NCI-H510A treated with DMSO at 0.1 percent for 48 hours (cell line): ENCODE data around the gene BFSP1.

Experiments
- DNase-seq: peaks from one replicate; lab custom pipeline; 2025; lab: John Stamatoyannopoulos, UW

BFSP1 gene

DNA sequence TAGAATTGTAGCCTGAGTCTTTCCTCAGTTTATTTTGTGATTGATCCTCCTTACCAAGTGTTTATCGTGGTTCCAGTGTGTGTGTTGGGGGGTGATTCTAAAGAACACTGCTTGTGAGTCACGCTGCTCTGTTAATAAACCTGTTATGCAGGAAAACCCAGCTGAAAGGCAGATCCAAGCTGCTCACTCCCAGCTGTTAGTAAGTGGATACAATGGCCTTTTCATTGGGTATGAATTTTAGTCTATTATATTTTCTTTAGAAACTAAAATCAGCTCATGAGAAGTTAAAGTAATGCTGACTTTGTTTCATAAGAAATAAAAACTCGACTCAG lies 26.5 kb upstream of the BFSP1 start:
- DNase-seq: peak; percentile 91

DNA sequence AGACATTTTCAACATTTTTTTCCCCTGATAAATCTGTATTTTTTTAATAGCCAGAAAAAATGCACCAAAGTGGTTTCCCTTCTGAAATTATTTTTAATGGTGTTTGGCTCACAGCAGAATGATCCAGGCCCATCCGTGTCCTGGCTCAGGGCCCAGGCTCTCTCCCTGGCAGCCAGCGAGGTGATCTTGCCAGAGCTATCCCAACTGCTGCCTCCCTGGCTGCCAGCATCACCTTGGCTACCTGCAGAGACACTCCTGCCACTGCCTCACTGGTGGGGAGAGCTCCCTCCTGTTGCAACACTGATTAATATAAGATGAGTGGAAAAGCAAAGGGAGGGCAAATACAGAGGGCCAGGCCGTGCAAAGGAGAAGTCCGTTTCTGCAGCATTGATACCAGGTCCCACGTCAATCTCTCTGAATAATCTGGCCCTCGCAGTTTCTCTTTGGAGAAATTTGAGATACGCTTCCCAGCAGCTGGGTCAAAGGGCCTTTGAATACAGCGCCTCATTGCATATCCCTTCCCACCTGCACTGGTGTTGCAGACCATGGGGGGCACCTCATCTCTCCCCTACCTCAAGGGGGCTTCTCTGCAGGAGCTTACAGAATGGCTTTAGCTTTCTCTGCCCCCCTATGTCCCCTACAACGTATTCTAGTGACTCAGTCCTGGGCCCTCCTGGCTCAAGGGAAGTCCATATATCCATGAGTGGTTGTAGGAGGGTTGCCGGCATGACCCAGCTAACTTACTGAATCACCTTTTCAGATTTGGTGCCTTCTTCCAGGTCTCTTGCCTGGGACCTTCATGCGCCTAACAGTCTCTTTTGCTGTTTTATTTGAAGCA lies 25.9 kb upstream of the BFSP1 start:
- peak; percentile 91 for DNase-seq

DNA sequence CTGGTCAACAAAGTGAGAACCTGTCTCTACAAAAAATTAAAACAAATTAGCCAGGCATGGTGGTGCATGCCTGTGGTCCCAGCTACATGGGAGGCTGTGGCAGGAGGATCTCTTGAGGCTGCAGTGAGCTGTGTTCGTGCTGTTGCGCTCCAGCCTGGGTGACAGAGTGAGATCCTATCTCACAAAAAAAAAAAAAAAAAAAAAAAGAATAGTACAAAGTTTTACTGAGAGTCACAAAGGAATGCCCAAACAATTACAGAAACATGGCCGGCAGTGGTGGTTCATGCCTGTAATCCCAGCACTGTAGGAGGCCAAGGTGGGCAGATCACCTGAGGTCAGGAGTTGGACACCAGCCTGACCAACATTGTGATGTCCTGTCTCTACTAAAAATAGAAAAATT lies 23.9 kb upstream of the BFSP1 start:
- DNase-seq: no peak

DNA sequence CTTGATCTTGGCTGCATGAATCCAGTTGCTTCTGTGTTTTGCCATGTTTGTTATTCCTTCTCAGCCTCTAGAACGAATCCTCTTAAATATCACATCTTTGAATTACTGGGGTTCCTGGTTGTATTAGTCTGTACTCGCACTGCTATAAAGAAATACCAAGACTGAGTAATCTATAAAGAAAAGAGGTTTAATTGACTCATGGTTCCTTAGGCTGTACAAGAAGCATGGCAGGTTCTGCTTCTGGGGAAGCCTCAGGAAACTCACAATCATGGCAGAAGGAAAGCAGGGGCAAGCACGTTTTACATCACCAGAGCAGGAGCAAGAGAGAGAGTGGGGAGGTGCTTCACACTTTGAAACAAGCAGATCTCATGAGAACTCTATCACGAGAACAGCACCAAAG lies 18.0 kb upstream of the BFSP1 start:
- no peak for DNase-seq

DNA sequence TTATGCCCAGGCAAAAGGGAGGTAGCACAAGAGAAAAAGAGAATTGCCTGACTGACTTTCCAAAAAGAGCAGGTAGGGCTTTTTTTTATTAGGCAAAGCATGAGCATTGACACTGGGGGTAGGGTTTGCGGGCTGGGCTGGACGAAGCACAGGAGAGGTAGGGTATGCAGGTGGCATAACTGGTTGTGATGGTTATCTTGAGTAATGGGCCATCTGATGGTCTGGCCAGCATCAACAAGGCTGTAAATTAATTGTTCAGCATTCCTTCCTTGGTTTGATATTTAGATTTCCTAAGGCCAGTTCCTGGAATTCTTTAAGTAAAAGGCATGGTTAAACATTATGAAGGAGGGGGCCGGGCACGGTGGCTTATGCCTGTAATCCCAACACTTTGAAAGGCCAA lies 13.9 kb upstream of the BFSP1 start:
- no peak for DNase-seq

DNA sequence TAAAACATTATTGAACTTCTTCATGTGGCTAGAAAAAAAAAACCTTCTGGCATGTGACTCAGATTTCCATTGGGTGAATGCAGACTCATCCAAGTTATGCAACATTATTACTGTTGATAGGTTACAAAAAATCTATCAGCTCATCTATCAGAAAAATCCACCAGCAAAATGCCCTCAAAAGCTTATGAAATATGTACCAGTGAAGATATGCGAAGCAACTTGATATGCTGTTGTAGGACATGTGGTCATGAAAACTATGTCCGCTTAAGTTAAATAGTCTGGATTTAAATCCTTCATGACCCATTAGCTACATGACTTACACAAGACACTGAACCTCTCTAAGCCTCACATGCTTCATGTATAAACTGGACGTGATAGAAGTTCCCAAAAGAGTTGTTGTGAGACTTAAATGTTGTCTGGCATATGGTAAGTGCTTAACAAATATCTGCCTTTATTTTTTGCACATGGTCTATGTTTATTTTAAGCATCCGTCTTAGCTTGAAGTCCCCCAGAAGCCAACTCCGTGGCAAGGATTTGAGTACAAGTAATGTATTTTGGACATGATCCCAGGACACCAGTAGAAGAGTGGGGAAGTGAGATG lies 12.5 kb upstream of the BFSP1 start:
- no peak for DNase-seq

DNA sequence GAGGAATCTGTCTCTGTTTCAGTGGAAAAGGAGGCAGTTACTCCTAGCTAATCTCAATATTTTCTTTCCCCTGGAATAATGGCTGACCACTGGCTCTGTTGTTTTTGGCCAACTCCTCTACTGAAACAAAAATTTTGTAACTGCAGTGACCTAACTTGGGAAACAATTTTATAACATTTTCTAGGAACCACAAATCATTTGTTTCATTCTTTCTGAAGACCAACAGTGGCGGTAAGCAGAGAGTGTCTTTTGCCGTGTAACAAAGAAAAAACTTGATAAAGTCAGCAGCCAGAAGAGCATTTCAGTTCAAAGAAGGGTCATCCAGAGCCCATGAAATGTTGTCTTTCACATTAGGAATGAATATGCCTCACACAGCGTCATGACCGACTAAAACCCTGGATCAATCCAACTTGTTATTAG lies 11.8 kb upstream of the BFSP1 start:
- DNase-seq: no peak

DNA sequence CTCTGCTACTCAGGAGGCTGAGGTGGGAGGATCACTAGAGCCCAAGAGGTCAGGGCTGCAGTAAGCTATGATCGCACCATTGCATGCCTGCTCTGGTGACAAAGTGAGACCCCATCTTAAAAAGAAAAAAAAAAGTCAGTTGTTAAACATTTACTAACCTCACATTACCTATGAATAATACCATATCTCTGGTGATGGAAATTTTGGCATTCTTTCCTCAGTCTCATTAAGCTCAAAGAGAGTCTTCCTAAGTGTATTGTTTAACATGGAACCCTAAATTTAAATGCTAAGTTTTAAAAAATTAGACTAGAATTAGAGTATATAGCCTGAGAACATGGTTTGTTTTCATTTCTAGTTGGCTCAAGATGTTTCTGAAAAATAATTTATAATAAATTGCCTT lies 11.3 kb upstream of the BFSP1 start:
- no peak for DNase-seq

DNA sequence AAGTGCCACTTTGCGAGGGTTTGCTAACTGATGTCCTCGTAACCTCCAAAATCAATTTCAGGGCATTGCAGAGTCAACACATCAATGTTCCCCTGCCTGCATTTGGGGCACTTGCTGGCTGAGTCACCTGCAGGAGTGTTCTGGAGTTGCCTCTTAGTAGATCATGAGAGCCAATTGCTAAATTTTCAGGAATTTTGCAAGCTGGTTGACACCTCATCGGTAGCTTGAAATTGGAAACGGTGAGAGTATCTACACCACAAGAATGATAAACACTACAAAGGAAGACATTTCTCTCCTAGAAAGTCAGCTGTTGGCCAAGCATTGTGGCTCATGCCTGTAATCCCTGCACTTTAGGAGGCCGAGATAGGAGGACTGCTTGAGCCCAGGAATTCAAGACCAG lies 10.8 kb upstream of the BFSP1 start:
- no peak for DNase-seq

DNA sequence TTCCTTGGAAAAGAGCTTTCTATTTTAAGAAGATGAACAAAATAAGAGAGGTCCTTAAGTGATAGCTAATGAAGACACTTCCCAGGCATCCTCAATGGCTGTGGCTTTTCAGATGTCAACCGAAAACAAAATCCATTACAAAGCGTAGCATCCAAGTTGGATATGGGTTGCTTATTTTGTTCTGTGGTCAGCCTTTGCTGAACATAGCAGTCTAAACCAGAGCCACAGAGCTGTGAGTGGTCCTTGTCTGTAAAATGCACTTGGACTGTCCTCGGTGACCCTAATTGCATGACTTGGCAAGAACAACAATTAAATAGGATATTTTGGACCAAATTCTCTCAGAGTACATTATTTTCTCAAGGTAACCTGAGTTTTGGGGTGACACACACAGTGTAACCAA lies 10.4 kb upstream of the BFSP1 start:
- no peak for DNase-seq

DNA sequence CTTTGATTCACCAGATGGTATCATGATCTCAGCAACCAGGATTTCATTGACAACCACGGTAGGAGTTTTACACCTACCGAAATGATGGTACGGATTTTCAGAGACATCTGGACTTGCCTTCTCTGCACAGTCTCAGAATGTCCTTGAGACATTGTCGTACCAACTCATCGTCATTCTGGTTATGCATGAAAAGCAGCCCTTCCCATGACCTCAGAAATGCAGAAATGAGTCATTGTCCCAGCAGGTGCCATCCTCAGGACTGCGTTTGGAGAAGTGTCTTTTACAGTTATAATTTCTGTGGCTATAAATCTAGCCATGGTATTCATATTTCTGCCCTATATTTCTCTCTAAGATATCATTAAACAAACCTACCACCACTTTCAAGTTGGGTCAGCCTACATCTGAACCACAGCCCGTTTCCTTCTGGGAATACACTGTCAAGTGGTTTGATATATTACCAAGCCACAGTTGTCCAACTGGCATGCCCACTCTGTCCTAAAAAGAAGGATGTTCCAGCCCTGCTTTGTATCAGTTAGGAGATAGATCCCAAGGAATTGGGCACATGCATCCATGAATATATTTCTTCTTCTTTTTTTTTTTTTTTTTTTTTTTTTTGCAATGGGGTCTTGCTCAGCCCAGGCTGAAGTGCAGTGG lies 7.5 kb upstream of the BFSP1 start:
- no peak for DNase-seq

DNA sequence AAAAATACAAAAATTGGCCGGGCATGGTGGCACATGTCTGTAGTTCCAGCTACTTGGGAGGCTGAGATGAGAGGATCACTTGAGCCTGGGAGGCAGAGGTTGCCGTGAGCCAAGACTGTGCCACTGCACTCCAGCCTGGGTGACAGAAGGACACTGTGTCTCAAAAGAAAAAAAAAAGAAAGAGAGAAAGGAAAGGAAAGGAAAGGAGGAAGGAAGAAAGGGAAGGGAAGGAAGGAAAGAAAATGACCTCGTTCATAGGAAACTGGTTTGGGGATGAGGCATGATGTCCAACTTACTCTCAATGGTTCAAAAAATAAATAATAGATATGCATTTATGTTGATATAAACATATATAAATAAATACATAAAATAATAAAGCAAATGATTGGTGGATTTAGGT lies 6.8 kb upstream of the BFSP1 start:
- DNase-seq: no peak

DNA sequence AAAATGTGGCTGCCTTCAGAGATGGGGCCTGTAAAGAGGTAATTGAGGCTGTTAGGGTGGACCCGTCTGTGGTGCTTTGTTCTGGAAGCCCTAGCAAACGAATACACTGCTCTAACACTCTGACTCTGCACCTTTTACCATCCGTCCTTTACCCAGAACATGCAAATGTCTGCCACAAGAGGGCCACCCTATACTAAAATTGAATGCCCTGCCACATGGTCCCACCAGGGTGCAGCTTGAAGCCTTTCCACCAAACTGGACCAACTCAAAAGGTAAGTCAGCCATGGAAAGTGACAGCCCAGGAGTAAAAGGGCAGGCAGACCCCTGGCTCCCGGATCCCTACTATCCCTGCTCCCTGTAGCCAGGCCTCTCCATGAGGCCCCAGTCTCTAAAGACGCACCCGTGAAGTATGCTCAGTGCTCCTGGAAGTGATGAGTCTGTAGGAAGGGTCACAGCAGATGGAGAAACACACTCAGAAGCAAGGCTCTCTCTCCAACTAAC lies 5.8 kb upstream of the BFSP1 start:
- DNase-seq: peak; percentile 92

DNA sequence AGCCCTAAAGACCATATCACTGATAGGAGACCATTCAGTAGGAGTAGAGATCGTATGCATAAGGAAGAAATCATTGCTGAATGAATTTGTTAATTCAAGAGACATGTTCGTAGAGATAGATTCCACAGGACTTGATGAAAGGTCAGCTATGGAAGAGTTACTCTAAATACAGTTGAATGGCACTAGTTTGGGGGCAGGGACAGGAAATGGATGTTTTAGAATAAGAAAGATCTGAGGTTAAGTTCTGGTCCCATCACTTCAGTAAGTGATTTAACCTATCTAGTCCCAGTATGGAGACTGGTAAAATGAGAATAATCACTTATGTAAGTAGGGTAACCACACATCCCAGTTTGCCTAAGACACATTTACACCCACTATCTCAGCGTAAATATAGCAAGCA lies 2.9 kb upstream of the BFSP1 start:
- DNase-seq: no peak

DNA sequence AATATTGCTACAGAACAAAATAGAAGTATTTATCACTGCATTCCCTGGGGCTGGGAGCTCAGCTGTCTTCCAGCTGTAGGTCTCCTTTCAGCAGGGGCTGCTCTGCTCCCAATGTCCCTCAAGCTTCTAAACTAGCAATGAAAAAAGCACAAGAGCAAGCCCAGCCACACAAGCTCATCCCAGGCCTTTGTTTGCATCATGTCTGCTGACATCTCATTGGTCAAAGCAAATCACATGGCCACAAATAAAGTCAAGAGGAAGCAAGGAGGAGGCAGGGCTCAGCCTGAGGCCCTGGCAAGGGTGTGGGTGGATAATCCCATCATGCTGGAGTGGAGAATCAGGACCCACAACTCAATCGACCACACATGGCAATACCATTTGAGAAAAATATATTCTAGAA lies 2.2 kb upstream of the BFSP1 start:
- DNase-seq: peak; percentile 52

DNA sequence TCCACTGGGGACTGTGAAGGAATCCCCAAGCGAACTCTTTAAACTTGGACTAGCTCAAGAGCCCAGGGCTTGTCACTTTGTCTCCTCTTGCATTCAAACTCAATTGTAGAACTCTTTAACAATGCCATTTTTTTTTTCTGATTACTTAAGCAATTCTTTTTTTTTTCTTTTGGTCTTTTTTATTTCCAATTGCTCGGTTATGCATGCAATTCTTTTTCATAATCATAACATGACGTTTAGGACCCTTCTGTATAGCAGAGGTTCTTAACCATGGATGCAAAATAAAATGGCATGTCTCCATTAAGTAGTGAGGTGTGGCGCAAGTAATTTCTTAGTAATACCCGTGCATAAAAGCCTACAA lies 466 bp upstream of the BFSP1 start:
- DNase-seq: peak; percentile 63

DNA sequence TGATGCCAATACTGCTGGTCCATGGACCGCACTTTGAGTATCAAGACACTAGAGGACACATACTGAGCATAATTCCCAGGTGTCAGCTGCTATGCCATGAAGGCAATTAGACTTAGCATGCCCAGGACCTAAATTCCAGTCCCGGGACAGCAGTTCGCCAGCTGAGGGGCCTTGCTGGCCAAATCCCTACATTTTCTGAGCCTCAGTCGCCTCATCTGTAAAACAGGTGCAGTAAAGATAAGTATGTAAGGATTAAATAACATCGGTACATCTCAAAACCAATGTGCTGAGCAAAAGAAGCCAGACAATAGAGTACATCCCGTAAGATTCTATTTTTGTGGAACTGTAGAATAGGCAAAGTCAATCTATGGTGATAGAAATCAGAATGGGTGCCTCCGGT lies 1.0 kb downstream of the BFSP1 start:
- no peak for DNase-seq

DNA sequence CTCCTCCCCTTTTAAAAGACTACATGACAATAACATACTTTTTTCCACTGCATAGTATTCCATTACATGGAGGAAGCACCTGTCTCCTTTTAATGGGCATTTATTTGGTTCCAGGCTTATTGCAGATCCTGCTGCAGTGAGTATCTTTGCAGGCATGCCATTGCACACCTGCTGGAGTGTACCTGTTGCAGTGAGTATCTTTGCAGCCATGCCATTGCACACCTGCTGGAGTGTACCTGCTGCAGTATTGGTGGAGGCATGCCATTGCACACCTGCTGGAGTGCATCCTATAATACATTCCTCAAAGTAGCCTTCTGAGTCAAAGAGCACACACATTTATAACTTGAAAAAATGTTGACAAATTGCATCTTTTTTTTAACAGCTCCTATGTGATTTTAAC lies 1.6 kb downstream of the BFSP1 start:
- DNase-seq: no peak

DNA sequence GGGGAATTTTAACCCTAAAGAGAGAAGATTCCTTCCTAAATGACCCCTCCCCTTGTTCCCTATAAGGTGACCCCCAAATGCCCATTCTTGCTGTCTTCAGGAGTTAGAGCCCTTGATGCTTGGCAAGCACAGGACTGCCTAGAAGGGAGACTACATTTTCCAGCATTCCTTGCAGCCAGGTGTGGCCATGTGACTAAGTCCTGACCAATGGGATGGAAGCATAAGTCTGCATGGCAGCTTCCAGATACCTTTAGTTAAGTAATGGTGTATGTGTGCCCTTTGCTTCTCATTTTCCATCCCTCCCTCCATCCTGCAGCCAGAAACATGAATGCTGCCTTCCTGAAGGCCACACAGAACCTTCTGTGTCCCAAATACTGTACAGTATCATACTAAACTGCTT lies 5.5 kb downstream of the BFSP1 start:
- DNase-seq: peak; percentile 69

DNA sequence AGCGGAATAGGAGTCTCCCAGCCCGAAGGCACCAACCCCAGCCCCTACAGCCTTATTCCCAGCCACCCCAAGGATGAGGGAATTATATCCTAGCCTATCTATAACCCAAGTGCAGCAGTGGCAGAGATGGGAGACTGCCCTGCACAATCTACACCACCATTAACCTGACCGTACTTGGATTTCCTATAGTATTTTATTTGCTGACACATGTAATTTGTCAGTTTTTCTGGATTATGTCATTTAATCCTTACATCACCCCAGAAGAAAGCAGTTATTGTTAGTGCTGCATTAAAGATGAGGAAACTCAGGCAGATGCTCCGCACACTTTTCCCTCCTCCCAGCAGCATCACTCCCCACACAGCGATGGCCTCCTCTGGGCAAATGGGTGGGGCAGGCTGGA lies 6.0 kb downstream of the BFSP1 start:
- no peak for DNase-seq

DNA sequence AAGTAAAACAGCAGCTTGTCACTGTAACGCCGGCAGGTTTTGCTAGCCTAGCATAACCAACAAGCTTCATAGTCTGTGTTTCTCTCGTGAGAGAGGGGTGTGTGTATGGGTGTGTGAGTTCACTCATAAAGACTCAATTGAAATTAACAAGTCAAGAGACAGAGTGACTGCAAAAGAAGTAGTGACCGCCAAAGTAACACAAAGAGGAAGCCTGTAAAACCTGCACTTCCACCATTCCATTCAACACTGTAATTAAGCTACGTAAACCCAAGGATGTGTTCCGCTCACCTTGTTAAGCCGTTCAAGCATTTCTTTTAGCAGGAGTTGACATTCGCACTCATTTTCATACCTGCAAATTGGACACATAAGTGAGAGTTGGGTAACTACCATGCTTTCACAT lies 6.6 kb downstream of the BFSP1 start:
- no peak for DNase-seq

DNA sequence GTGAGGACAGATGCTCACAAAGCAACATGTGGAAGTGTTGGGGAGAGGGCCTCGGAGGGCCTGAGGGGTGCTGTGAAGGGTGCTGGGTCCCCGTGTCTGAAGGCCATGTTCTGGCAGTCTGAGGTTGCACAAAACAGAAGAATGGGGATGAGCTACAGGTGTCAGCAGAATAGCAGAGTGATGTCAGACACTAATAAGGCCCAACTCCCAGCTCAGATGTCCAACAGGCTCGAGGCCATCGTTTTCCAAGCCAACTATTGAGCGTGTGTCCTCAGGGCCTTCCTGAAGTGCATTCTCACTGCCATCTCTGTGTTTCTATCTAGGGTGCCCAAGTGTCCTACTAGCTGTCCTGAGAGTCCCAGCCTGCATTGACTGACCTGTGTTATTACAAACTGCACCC lies 7.9 kb downstream of the BFSP1 start:
- no peak for DNase-seq

DNA sequence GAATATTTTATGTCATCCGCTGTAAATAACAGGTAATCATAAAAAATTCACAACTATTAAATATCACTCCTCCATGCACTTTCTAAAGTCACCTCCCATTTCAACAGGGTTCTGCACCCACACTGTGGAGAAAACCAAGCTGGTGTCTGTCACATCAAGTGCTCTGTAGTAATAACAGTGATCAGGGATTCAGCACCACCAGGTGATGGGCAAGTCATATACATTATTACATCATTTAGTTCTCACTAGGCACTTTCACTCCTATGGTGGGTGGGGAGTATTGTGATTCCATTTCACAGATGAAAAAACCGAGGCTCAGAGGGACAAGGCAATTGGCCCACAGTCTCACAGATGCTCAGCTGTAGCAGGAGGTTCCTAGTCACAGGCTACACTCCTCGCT lies 8.7 kb downstream of the BFSP1 start:
- no peak for DNase-seq

DNA sequence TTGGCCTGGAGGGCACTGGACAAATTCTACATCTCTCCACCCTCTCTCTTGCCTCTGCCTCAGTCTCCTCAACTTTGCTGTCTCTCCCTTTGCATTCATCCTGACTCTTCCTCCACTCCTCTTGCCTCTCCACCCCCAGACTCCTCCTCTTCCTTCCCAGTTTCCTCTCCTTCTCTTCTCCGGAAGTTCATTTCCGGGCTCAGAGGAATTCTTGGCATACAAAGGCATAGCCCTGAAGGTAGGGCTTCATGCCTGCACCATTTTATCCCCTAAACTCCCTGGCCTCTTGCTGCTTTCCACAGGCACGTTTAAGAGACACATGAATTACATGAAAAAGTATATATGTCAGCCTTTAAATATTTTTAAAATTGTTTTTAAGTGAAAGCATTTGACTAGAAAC lies 10.6 kb downstream of the BFSP1 start:
- DNase-seq: no peak
